ENCODE data around the gene ZNF730.

DNA sequence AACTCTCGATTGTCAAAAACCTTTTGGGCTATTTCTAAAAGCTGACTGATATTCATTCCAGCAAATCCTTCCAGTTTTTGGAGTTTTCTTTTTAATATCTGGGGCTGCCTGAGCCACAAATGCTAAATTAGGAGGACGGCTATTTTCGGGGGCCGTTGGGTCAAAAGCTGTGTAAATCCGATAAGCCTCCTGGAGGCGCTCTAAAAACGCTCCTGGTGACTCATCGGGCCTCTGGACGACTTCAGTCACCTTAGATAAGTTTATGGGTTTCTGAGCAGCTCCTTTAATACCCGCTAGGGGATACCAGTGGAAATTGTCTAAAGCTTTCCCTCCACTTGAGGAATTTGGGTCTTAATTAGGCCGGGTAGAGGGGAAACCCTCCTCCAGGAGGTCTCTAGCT lies 66.4 kb downstream of the ZNF730 start:
- TF ChIP-seq, protein P1, sequence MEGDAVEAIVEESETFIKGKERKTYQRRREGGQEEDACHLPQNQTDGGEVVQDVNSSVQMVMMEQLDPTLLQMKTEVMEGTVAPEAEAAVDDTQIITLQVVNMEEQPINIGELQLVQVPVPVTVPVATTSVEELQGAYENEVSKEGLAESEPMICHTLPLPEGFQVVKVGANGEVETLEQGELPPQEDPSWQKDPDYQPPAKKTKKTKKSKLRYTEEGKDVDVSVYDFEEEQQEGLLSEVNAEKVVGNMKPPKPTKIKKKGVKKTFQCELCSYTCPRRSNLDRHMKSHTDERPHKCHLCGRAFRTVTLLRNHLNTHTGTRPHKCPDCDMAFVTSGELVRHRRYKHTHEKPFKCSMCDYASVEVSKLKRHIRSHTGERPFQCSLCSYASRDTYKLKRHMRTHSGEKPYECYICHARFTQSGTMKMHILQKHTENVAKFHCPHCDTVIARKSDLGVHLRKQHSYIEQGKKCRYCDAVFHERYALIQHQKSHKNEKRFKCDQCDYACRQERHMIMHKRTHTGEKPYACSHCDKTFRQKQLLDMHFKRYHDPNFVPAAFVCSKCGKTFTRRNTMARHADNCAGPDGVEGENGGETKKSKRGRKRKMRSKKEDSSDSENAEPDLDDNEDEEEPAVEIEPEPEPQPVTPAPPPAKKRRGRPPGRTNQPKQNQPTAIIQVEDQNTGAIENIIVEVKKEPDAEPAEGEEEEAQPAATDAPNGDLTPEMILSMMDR (optimal IDR thresholded peaks at IDR 0.05 in 1 of 3, IDR thresholded peaks at IDR 0.05 in 1 of 3, conservative IDR thresholded peaks at IDR 0.05 in 1 of 3; ENCODE audit: extremely low read depth in 1 of 3, insufficient read depth in 2 of 3, low read length in 3 of 3): no peak
- TF ChIP-seq EZH2 (IDR thresholded peaks at IDR 0.05; ENCODE audit: low read length): no peak
